Stimulated activated CD4-positive, alpha-beta T cell treated with anti-CD3 and anti-CD28 coated beads, TNF-alpha, amount 100 ng/mL, for 1 hour (primary cell): ENCODE data around the gene INCA1.

ENCODE experiments used
- DNase-seq, 3 donors: peaks; one replicate each; pipeline ENCODE4 v3.0.0-alpha.2; 2020; ENCODE audit warnings: low read depth in 3 of 3, low spot score in 1 of 3

Gene INCA1

DNA sequence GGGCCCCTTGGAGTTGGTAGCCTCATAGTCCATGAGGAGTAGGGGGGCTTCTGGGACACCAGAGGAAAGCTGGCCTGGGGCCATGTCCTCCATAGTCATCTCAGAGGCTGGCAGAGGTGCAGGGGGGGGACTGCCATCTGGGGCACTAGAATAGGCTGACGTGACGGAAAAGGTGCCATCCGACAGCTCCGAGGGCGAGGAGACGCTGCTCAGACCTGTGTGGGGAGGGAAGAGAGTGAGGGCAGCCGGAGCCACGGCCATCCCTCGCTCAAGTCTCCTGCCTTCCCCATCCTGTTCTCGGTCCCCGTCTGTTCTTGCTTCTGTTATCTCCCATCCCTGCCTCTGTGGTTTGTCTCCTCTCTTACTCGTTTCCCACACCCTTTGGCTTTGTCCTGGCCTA is 25.0 kb downstream of the INCA1 start:
- DNase-seq: no peak

- DNase-seq: no peak
These were observed 25.5 kb downstream of the INCA1 start for GRCh38 chr17:4971826-4972225.

GRCh38 chr17:4970273-4970672 is 27.0 kb downstream of the INCA1 start:
- no peak for DNase-seq

- peak in 1 of 3 donors; percentile 8 for DNase-seq
These were observed 27.7 kb downstream of the INCA1 start for GRCh38 chr17:4969551-4970173.

GRCh38 chr17:4969047-4969550 is 28.2 kb downstream of the INCA1 start:
- DNase-seq: peak in 1 of 3 donors; percentile 29

DNA sequence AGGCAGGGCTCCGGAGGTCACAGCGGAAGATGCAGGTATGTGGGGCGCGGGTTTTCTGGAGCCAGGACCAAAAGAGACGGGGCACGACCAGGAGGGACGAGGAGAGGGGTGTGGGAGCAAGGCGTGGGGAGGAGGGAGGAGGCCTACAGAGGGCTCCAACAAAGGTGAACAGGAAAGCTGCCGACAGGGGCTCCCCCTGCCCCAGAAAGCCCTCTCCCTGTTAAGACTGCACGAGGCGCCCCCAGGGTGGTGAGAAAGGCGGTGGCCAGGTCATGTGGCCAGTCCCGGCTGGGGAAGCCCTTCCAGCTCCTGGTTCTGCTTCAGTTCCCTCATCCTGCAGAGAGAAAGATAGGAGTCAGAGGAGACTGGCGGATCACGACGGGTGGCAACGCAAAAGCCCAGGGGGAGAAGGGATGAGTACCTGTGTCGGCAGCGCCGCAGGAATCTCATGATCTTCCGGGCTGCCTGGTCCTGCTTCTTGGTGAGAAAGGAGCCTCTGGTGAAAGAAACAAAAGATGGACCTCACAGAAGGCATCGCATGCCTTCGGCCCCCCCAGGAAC is 28.8 kb downstream of the INCA1 start:
- peak in 1 of 3 donors; percentile 18 for DNase-seq

DNA sequence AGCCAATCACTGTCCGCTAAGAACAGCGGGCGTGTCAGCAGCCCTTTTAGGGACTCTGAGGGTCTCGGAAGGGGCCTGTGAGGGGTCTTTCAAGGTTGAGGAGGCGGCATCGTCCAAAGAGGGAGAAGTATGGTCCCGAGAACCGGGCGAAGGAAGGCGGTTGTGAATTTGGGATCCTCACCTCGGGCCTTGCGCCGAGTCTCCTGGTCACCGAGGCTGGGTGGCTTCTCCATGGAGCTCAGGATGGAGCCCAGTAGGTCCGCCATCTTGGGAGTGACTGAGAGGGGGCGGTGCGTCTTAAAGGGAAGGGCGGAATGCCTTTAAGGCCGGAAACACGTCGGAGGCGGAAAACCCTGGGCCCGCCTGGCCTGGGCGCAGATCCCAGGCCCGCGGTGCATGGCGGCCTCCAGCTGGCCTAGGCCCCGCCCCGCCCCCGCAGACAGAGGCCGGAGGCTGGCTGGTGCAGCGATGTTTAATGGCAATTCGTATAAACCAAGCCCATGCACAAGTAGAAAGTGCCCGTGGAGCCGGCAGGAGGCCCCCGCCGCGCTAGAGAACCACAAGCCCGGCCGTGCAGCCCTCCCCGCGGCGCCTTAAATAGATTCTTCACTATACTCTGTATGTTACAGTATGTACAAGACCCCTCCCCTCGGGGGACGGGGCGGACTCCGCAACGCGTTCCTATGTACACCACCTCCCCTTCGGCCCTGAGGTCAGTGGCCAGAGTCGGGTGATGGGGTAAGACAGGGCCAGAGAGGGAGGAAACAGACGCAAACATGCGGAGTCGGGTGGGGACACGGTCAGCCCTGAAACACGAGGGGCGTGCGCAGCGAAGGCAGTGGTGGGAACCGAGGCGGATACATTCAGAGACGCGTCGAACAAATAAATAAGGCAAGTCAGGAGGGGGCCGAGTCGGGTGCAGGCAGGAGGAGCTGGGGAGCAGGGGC is 29.5 kb downstream of the INCA1 start, which contains the start of gene SPAG7:
SPAG7 (minus strand) TSS at position 279 of the 947 bp plus-strand sequence; CDS start at position 266, 13 bp downstream.
- peak; percentile 86 to 92 (median 89) for DNase-seq

DNA sequence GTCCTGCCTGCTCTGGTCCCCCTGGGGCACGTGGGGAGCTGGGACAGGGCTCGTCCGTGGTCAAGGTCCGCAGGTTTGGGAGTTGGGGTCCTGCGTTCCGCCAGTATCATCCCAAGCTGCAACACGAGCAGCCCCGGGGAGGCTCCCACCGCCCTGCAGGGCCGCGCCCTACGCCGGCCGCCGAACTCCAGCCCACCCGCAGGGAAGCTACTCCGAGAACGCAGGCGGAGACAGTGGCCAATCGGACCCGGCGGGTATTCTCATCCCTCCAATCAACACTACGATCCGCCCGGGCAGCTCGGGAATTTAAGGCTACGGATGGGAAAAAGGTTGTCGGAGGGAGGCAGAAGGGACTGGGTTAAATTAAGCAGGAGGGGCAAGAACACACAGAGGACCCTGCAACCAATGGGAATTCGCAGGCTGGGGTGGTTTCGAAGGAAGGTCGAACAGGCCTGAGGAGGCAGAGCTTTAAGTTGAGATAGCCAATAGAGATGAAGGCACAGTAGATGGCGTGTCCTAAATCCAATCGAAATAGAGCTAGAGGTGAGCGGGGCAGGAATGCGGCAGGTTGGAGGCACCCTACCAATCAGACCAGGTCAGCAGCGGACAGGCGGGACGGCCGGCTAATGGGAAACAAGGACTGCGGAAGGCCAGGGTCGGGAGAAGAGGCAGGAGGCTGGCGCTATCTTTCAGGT is 30.3 kb downstream of the INCA1 start:
- peak; percentile 75 to 93 (median 84) for DNase-seq

GRCh38 chr17:4965311-4965986 is 31.9 kb downstream of the INCA1 start:
- DNase-seq: no peak

GRCh38 chr17:4960279-4960922 is 36.9 kb downstream of the INCA1 start:
- no peak for DNase-seq

DNA sequence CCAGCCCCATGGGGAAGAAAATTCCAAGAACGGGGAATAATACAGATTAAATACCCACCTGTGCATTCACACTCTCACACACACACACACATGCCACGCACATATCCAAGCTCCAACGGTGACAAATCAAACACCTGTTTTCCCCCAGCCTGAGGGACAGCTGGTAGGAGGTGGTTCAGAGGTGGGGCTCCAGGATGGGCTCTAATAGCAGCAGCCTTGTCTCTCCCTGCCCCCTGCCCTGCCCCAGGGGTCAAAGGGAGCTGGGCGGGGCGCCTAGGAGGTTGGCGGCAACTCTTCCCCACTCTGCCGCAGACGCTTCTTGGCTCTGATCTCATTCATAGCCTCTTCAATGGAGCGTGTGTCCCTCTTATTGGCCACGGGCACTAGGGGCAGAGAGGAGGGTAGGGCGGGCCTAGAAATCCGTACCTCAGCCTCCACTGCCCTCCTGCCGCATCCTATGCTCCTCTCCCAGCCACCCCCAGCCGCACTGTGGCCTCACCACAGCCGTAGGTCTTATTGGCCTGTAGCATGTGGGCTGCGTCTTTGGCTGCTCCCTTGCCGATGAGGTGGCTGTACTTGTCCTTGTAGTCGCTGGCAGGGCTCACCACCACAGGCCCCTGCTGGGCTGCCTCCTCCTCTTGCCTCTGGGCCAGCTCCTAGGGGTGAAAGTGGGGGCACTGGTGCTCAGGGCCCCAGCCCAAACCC is 37.9 kb downstream of the INCA1 start:
- DNase-seq: no peak

DNA sequence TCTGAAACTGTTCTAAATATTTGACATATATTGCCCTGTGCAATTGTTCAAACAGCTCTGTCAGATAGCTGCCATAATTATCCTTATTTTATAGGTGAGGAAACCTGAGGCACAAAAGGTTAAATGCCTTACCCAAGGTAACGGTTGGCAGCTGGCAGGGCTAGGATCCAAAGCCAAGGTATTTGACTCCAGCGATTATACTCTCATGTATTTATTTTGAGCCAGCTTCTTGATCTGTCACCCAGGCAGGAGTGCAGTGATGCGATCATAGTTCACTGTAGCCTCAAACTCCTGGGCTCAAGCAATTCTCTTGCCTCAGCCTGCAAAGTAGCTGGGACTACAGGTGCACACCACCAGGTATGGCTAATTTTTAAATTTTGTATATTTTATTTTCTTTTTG is 39.2 kb downstream of the INCA1 start:
- DNase-seq: no peak

DNA sequence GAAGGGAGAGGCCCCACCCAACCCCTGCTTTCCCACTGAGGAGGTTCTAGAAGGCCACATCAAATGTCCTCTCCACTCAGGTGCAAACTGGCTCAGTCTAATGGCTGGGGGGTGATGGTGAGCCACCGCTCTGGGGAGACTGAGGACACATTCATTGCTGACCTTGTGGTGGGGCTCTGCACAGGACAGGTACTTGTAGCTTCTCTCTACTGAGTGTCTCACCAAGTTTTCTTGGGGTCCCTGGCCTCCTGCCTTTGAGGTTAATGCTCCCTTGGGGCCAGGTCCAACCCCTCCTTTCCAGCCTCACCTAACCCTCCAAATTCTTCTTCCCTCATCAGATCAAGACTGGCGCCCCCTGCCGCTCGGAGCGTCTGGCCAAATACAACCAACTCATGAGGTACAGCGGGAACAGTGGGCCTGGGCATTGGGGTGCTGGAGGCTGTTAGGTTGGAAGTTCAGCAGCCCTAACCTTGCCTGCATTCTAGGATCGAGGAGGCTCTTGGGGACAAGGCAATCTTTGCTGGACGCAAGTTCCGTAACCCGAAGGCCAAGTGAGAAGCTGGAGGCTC is 40.7 kb downstream of the INCA1 start:
- DNase-seq: peak in 1 of 3 donors; percentile 41

DNA sequence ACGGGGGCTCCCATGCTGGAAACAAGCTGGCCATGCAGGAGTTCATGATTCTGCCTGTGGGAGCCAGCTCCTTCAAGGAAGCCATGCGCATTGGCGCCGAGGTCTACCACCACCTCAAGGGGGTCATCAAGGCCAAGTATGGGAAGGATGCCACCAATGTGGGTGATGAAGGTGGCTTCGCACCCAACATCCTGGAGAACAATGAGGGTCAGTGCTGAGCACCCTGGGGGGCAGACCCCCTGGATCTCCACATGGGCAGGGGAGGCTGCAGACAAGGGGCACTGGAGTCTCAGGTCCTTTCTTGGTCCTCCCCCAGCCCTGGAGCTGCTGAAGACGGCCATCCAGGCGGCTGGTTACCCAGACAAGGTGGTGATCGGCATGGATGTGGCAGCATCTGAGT is 42.2 kb downstream of the INCA1 start:
- no peak for DNase-seq

GRCh38 chr17:4953451-4953961 is 43.8 kb downstream of the INCA1 start:
- DNase-seq: no peak

- DNase-seq: no peak
These were observed 45.8 kb downstream of the INCA1 start for GRCh38 chr17:4951486-4951885.

DNA sequence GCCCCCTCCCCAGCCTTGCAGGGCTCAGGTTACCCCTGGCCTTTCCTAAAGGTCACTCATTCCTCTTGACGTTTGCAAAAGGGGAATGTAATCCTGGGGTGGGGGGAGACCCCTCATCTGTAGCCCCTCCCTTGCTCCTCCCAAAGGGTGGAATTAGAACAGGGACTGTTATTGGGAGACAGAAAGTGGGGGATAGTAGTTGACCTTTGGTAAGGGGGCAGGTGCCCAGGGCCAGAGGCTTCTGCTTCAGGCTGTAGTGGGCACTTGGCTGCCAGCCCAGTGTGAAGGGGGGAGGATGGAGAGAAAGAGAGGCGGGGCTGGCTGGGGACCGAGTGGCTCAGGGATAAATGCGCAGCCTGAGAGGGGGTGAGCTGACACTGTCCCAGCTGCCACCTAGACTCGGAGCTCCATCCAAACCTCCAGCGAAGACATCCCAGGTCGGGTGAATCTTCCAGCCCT is 46.5 kb downstream of the INCA1 start, which contains the start of gene ENO3:
ENO3 (plus strand) TSS at position 374 of the 459 bp plus-strand sequence. CDS start 711 bp downstream, outside the sequence.
- DNase-seq: no peak

- peak in 1 of 3 donors; percentile 44 for DNase-seq
These were observed 47.1 kb downstream of the INCA1 start for GRCh38 chr17:4950075-4950745.
